Neural cell (in vitro differentiated cells): ENCODE data around the gene BROX.

ENCODE experiments used
- EZH2 ChIP-seq: fragments of 200-600, 300-800 bp; shearing (Covaris generic), sonication (generic); IDR thresholded peaks from 2 replicates; pipeline ENCODE4 v1.6.1; 2014; ENCODE audit warnings: antibody characterized with exemption, low read length, borderline replicate concordance, mild to moderate bottlenecking; ENCODE audit not compliant: insufficient read depth, poor library complexity, severe bottlenecking
- RAD21 ChIP-seq: fragments of 450-650 bp; conservative IDR thresholded peaks from 2 replicates; pipeline ENCODE4 v1.6.1; 2014; ENCODE audit warnings: antibody characterized with exemption, mild to moderate bottlenecking, moderate library complexity
- SMC3 ChIP-seq: fragments of 450-650 bp; conservative IDR thresholded peaks from 2 replicates; pipeline ENCODE4 v1.6.1; 2014; ENCODE audit warnings: antibody characterized with exemption, mild to moderate bottlenecking, moderate library complexity; ENCODE audit not compliant: poor library complexity
- TAF1 ChIP-seq: IDR thresholded peaks from 2 replicates; pipeline ENCODE4 v1.6.1; 2012; ENCODE audit warnings: low read depth
- TF ChIP-seq, protein P1 (sequence below): fragments of 450-650 bp; IDR thresholded peaks from 2 replicates; pipeline ENCODE4 v1.5.1; 2014; ENCODE audit warnings: antibody characterized with exemption, mild to moderate bottlenecking, moderate library complexity; ENCODE audit not compliant: poor library complexity, severe bottlenecking
- TF ChIP-seq, protein P2 (sequence below): IDR thresholded peaks from 2 replicates; pipeline ENCODE4 v1.6.1; 2012; ENCODE audit warnings: borderline replicate concordance

GRCh38 chr1:222680080-222680479 lies 32.3 kb upstream of the BROX start:
- no peak for TF ChIP-seq SMC3
- no peak for TF ChIP-seq EZH2
- TF ChIP-seq, protein P1, sequence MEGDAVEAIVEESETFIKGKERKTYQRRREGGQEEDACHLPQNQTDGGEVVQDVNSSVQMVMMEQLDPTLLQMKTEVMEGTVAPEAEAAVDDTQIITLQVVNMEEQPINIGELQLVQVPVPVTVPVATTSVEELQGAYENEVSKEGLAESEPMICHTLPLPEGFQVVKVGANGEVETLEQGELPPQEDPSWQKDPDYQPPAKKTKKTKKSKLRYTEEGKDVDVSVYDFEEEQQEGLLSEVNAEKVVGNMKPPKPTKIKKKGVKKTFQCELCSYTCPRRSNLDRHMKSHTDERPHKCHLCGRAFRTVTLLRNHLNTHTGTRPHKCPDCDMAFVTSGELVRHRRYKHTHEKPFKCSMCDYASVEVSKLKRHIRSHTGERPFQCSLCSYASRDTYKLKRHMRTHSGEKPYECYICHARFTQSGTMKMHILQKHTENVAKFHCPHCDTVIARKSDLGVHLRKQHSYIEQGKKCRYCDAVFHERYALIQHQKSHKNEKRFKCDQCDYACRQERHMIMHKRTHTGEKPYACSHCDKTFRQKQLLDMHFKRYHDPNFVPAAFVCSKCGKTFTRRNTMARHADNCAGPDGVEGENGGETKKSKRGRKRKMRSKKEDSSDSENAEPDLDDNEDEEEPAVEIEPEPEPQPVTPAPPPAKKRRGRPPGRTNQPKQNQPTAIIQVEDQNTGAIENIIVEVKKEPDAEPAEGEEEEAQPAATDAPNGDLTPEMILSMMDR, result no peak
- TF ChIP-seq TAF1, result no peak
- TF ChIP-seq, protein P2, sequence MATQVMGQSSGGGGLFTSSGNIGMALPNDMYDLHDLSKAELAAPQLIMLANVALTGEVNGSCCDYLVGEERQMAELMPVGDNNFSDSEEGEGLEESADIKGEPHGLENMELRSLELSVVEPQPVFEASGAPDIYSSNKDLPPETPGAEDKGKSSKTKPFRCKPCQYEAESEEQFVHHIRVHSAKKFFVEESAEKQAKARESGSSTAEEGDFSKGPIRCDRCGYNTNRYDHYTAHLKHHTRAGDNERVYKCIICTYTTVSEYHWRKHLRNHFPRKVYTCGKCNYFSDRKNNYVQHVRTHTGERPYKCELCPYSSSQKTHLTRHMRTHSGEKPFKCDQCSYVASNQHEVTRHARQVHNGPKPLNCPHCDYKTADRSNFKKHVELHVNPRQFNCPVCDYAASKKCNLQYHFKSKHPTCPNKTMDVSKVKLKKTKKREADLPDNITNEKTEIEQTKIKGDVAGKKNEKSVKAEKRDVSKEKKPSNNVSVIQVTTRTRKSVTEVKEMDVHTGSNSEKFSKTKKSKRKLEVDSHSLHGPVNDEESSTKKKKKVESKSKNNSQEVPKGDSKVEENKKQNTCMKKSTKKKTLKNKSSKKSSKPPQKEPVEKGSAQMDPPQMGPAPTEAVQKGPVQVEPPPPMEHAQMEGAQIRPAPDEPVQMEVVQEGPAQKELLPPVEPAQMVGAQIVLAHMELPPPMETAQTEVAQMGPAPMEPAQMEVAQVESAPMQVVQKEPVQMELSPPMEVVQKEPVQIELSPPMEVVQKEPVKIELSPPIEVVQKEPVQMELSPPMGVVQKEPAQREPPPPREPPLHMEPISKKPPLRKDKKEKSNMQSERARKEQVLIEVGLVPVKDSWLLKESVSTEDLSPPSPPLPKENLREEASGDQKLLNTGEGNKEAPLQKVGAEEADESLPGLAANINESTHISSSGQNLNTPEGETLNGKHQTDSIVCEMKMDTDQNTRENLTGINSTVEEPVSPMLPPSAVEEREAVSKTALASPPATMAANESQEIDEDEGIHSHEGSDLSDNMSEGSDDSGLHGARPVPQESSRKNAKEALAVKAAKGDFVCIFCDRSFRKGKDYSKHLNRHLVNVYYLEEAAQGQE, result no peak
- no peak for TF ChIP-seq RAD21
